ENCODE measurements around the gene ETV5. TPM values are rescaled to one million over a fixed set of nuclear protein-coding genes. Genes with fewer than 3 reads are reported as not detected.

The ETV5 gene
- total RNA-seq, 1 donor from 2014 or later, result 17.1 TPM

DNA sequence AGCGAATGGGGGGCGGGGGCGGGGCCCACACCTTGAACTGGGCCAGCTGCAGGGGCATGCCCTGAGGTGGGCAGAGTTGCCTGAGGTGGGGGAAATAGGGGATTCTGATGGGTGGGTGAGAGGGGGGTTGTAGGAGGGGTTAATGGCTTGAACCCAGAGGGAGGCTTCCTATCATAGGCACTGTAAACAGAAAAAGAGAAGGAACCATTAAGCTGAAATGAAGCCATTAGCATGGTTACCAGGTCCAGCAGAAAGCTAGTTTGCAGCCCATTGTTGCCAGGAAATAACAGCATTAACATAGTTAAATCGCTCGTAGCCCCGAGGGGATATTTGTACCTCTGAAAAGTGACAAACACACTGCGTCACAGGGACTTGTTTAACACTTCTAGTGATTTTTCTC, 29.0 kb downstream of the ETV5 start:
- TF ChIP-seq, protein P1, sequence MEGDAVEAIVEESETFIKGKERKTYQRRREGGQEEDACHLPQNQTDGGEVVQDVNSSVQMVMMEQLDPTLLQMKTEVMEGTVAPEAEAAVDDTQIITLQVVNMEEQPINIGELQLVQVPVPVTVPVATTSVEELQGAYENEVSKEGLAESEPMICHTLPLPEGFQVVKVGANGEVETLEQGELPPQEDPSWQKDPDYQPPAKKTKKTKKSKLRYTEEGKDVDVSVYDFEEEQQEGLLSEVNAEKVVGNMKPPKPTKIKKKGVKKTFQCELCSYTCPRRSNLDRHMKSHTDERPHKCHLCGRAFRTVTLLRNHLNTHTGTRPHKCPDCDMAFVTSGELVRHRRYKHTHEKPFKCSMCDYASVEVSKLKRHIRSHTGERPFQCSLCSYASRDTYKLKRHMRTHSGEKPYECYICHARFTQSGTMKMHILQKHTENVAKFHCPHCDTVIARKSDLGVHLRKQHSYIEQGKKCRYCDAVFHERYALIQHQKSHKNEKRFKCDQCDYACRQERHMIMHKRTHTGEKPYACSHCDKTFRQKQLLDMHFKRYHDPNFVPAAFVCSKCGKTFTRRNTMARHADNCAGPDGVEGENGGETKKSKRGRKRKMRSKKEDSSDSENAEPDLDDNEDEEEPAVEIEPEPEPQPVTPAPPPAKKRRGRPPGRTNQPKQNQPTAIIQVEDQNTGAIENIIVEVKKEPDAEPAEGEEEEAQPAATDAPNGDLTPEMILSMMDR (conservative IDR thresholded peaks at IDR 0.05; ENCODE audit: low read depth, low read length), result no peak
- DNase-seq (ENCODE audit: low read depth), result no peak
- H3K4me3 ChIP-seq (ENCODE audit: low read depth, low read length), result no peak overlapping the region

DNA sequence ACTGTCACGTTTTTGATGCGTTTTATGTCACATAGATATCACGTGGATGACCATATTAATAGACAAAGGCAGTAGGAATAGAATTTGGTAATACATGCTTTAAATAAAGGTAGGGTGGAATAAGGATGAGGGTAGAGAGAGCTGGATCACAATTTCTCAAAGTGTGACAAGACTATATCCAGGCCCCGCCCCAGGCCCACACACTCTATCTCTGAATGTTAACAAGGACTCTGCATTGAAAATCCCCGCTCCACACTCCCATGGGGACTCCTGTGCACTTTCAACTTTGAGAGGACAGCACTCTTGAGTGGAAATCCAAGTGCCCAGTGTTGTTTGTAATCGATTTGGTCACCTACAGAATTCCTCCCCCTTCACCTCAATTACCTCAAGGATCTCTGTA, 31.4 kb downstream of the ETV5 start:
- TF ChIP-seq, protein P1 (conservative IDR thresholded peaks at IDR 0.05; ENCODE audit: low read depth, low read length), result no peak
- H3K4me3 ChIP-seq (ENCODE audit: low read depth, low read length), result no peak overlapping the region
- no peak for DNase-seq (ENCODE audit: low read depth)

DNA sequence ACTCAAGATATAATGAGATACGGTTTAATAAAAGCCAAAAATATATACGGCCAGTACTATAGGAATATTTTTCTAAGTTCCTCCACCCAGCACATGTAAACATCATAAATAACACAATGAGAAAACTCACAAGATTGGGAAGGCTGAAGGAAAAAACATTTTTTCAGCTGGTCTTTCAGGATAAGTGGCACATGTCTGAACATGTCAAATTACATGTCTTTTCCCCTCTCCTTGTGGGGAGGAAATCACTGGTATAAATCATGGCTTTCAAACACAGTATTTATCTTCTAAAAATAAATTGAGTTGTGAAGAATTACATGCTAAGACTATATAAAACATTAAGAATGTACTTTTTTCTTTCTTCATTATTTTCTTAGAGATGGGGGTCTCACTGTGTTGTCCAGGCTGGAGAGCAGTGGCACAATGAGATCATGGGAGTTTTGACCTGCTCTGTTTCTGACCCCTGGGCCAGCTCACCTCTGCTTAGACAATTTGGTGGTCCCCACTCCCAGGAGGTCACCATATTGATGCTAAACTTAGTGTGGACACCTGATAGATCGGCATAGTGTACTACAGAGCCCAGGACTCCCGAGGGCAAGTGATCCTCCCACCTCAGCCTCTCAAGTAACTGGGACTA, 32.8 kb downstream of the ETV5 start:
- no peak for DNase-seq (ENCODE audit: low read depth)
- TF ChIP-seq, protein P1 (conservative IDR thresholded peaks at IDR 0.05; ENCODE audit: low read depth, low read length), result no peak
- no peak overlapping the region for H3K4me3 ChIP-seq (ENCODE audit: low read depth, low read length)

DNA sequence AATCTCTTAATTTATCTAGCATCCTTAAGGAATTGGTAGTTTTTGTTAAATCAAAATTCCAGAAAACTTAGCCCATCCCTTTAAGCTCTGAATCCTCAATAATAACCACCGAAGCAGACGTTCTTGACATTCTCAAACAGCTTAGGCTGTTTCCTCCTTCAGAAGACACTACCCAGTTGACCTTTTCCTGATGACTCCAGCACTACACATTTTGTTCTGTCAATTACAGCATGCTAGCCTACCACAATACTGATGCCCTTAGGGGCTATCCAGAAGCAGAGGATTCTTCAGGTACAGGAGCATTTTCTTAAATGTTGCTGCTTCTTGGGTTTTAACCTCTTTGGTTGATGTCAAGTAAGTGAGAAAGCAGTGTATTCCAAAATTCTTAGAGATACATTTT, 33.4 kb downstream of the ETV5 start:
- DNase-seq (ENCODE audit: low read depth), result no peak
- H3K4me3 ChIP-seq (ENCODE audit: low read depth, low read length), result no peak overlapping the region
- TF ChIP-seq, protein P1 (conservative IDR thresholded peaks at IDR 0.05; ENCODE audit: low read depth, low read length), result no peak

DNA sequence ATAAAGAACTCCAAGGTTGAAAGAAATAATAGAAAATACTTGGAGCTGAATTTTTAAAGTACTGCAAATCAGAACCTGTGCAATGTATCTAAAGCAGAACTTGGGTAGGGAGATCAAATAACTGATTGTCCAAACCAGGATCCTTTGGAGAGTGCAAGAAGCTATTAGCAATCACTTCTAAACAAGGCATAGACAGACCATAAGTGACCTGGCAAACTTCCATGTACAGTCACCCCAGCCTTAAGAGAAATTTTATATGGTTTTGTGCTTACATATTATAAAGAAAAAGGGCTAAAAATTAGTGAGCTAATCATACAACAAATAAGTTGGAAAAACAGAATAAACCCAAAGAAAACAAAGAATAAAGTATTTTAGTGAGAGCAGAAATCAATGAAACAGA, 35.2 kb downstream of the ETV5 start:
- H3K4me3 ChIP-seq (ENCODE audit: low read depth, low read length), result no peak overlapping the region
- TF ChIP-seq, protein P1 (conservative IDR thresholded peaks at IDR 0.05; ENCODE audit: low read depth, low read length), result no peak
- no peak for DNase-seq (ENCODE audit: low read depth)

DNA sequence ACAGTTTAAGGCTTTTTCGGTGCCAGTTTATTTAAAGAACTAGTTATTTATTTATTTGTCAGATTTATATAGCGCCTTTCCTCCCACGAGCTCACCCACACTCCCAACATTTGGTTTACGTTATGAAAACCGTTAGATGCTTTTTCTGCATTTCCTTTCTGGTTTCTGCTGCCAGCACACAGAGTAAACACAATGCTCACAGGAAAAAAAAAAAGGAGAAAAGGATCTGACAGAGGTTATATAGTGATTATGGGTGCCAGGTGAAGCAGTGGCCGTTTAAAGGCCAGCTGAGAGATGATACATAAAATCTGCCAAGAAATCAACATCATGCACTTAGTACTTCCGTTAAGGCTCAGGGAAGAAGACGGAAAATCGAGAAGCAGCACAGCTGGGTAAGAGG, 37.9 kb downstream of the ETV5 start:
- TF ChIP-seq, protein P1 (conservative IDR thresholded peaks at IDR 0.05; ENCODE audit: low read depth, low read length), result no peak
- no peak for DNase-seq (ENCODE audit: low read depth)
- no peak overlapping the region for H3K4me3 ChIP-seq (ENCODE audit: low read depth, low read length)

DNA sequence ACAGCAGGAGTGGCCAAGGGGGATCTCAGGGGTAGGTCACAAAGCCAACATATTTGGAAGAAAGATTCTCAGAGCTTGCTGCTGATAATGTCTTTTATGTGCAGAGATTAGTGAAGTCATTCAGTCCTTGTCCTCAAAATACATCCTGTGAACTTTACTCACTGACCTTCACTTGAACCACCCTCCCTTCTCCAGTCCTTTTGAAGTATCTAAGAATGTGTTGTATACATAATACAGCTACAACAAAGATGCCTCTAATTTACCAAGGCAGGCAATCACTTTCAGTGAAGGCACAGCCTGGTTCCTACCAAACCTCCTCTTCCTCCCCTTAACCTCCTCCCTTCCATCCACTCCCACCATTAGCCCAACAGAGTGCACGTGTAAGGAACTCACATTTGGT, 38.3 kb downstream of the ETV5 start:
- TF ChIP-seq, protein P1 (conservative IDR thresholded peaks at IDR 0.05; ENCODE audit: low read depth, low read length), result no peak
- no peak for DNase-seq (ENCODE audit: low read depth)
- H3K4me3 ChIP-seq (ENCODE audit: low read depth, low read length), result no peak overlapping the region

All from epithelial cell of proximal tubule (primary cell).